HEK293T (cell line): ENCODE data around the gene BHLHE23.

Experiments
- CTCF ChIA-PET: fragments of 350-600 bp; formaldehyde crosslinking; extraction: SDS; loops from one replicate; lab custom pipeline; 2021; ENCODE audit warnings: antibody characterized with exemption, inconsistent platforms; lab: Yijun Ruan, JAX
- POLR2A ChIA-PET: fragments of 350-600 bp; formaldehyde crosslinking; extraction: SDS; loops from one replicate; lab custom pipeline; 2020; ENCODE audit warnings: antibody characterized with exemption, inconsistent platforms; lab: Yijun Ruan, JAX
- DNase-seq: peaks from one replicate; pipeline ENCODE4 v3.0.0; 2012; ENCODE audit warnings: mixed read lengths; ENCODE audit errors: extremely low spot score
- ARNT ChIP-seq: fragments of 450-650 bp; IDR thresholded peaks from 2 replicates; pipeline ENCODE4 v1.6.1; 2017; ENCODE audit warnings: mild to moderate bottlenecking
- BHLHE40 ChIP-seq: fragments of 450-650 bp; IDR thresholded peaks from 2 replicates; pipeline ENCODE4 v1.6.1; 2016; ENCODE audit warnings: mild to moderate bottlenecking, moderate library complexity, borderline replicate concordance
- CTBP1 ChIP-seq: fragments of 450-650 bp; IDR thresholded peaks from 2 replicates; pipeline ENCODE4 v1.6.1; 2016; ENCODE audit warnings: borderline replicate concordance
- ELF4 ChIP-seq: fragments of 450-650 bp; IDR thresholded peaks from 2 replicates; pipeline ENCODE4 v1.6.1; 2017; ENCODE audit warnings: antibody characterized with exemption
- FOXA1 ChIP-seq: fragments of 450-650 bp; IDR thresholded peaks from 2 replicates; pipeline ENCODE4 v1.6.1; 2016; ENCODE audit warnings: mild to moderate bottlenecking
- FOXK2 ChIP-seq: fragments of 450-650 bp; IDR thresholded peaks from 2 replicates; pipeline ENCODE4 v1.6.1; 2016; ENCODE audit warnings: mild to moderate bottlenecking
- FOXM1 ChIP-seq: fragments of 450-650 bp; IDR thresholded peaks from 2 replicates; pipeline ENCODE4 v1.6.1; 2017; ENCODE audit warnings: mild to moderate bottlenecking, borderline replicate concordance
- HDGF ChIP-seq: fragments of 450-650 bp; IDR thresholded peaks from 2 replicates; pipeline ENCODE4 v1.6.1; 2017; ENCODE audit warnings: antibody characterized with exemption, borderline replicate concordance
- L3MBTL2 ChIP-seq: fragments of 450-650 bp; conservative IDR thresholded peaks from 2 replicates; pipeline ENCODE4 v1.6.1; 2016; ENCODE audit warnings: mild to moderate bottlenecking
- NFRKB ChIP-seq: fragments of 450-650 bp; IDR thresholded peaks from 2 replicates; pipeline ENCODE4 v1.6.1; 2016; ENCODE audit warnings: mild to moderate bottlenecking, moderate library complexity
- PKNOX1 ChIP-seq: fragments of 450-650 bp; IDR thresholded peaks from 2 replicates; pipeline ENCODE4 v1.6.1; 2016
- SUZ12 ChIP-seq: fragments of 450-650 bp; IDR thresholded peaks from 2 replicates; pipeline ENCODE4 v1.6.1; 2016; ENCODE audit warnings: mild to moderate bottlenecking
- TARDBP ChIP-seq: fragments of 450-650 bp; IDR thresholded peaks from 2 replicates; pipeline ENCODE4 v1.6.1; 2016
- ZNF384 ChIP-seq: fragments of 450-650 bp; IDR thresholded peaks from 2 replicates; pipeline ENCODE4 v1.6.1; 2016

The BHLHE23 gene

GRCh38 chr20:63007646-63008488 lies 1.1 kb upstream of the BHLHE23 start:
- DNase-seq, result no peak
- TF ChIP-seq NFRKB (no peak), PKNOX1 (no peak)
- ChIA-PET CTCF (no interaction called here), POLR2A (interaction anchor here (1.0 kb wide), 1 partner anchor 69 kb away, joined by 3 read pairs; the partner anchor contains the start of gene GID8)

- CTCF ChIA-PET, result interaction anchor here (2.1 kb wide), 1 partner anchor 34 kb away, joined by 7 read pairs; no protein-coding TSS in a partner anchor
- POLR2A ChIA-PET, result interaction anchor here (1.0 kb wide), 1 partner anchor 25 kb away, joined by 3 read pairs; no protein-coding TSS in a partner anchor
These were observed 539 bp upstream of the BHLHE23 start for GRCh38 chr20:63007360-63007645.

GRCh38 chr20:63005862-63006539 lies 763 bp downstream of the BHLHE23 start:
- DNase-seq, result no peak
- POLR2A ChIA-PET, result interaction anchor here (1.0 kb wide), 1 partner anchor 24 kb away, joined by 3 read pairs; no protein-coding TSS in a partner anchor
- TF ChIP-seq ZNF384 (no peak), ARNT (no peak), HDGF (no peak)
- CTCF ChIA-PET, result interaction anchor here (2.1 kb wide), 1 partner anchor 33 kb away, joined by 7 read pairs; no protein-coding TSS in a partner anchor

More at GRCh38 chr20:63007360-63007645, 539 bp upstream of the BHLHE23 start:
- DNase-seq, result no peak
- TF ChIP-seq BHLHE40, result no peak
- no peak for TF ChIP-seq FOXK2
- TF ChIP-seq FOXA1, result no peak
- TF ChIP-seq ARNT, result no peak
- TF ChIP-seq ELF4, result no peak

GRCh38 chr20:63005365-63005861 lies 1.4 kb downstream of the BHLHE23 start:
- POLR2A ChIA-PET, result no interaction called here
- no peak for TF ChIP-seq ZNF384
- TF ChIP-seq PKNOX1, result no peak

GRCh38 chr20:63004607-63005364 lies 2.0 kb downstream of the BHLHE23 start:
- no peak for DNase-seq
- ChIA-PET POLR2A (interaction anchor here (1.4 kb wide), 1 partner anchor 32 kb away, joined by 4 read pairs; no protein-coding TSS in a partner anchor), CTCF (no interaction called here)
- TF ChIP-seq NFRKB, result no peak
- no peak for TF ChIP-seq TARDBP

More at GRCh38 chr20:63005365-63005861, 1.4 kb downstream of the BHLHE23 start:
- DNase-seq, result no peak
- CTCF ChIA-PET, result interaction anchor here (2.1 kb wide), 1 partner anchor 32 kb away, joined by 7 read pairs; no protein-coding TSS in a partner anchor

- TF ChIP-seq SUZ12 (no peak), FOXK2 (no peak), L3MBTL2 (no peak), TARDBP (no peak), ELF4 (no peak), HDGF (no peak), NFRKB (no peak)
- ChIA-PET POLR2A (interaction anchor here (1.4 kb wide), 1 partner anchor 31 kb away, joined by 4 read pairs; no protein-coding TSS in a partner anchor), CTCF (no interaction called here)
- DNase-seq, result no peak
These were observed 3.2 kb downstream of the BHLHE23 start for GRCh38 chr20:63003546-63003945.

- ChIA-PET CTCF (interaction anchor here (1.1 kb wide), 1 partner anchor 30 kb away, joined by 8 read pairs; no protein-coding TSS in a partner anchor), POLR2A (no interaction called here)
- DNase-seq, result no peak
- no peak for TF ChIP-seq FOXK2
- no peak for TF ChIP-seq BHLHE40
- TF ChIP-seq NFRKB, result no peak
- no peak for TF ChIP-seq SUZ12
- TF ChIP-seq CTBP1, result no peak
- TF ChIP-seq FOXM1, result no peak
These were observed 4.3 kb downstream of the BHLHE23 start for GRCh38 chr20:63002511-63002910.
